T-cell (primary cell): Measurements from ENCODE around the gene ADGRF3. TPM values are rescaled to one million over a fixed set of nuclear protein-coding genes. Genes with fewer than 3 reads are reported as not detected.

Source experiments
- ATAC-seq, 4 experiments: fragments of 200-7000 bp in 3 of 4; fragments of 150-1000 bp in 1 of 4; cut with Tn5 transposase; replicated peaks in 1 of 4; 1 replicate in 3 of 4; 2 replicates in 1 of 4; pipeline ENCODE4 v1.10.0; 2021; ENCODE audit warnings: moderate library complexity in 3 of 4, mild to moderate bottlenecking in 2 of 4, moderate number of reproducible peaks in 1 of 4
- CTCF ChIA-PET, 2 donors: fragments of 300-600 bp; sonication (Branson Sonifier 250); formaldehyde crosslinking; loops; one replicate each; lab custom pipeline; 2022; ENCODE audit warnings: antibody characterized with exemption in 2 of 2; lab: Charles Lee
- POLR2A ChIA-PET, 2 donors: fragments of 300-600 bp; sonication (Branson Sonifier 250); formaldehyde crosslinking; loops; one replicate each; lab custom pipeline; 2022; ENCODE audit warnings: antibody characterized with exemption in 2 of 2; lab: Charles Lee
- DNase-seq, 35 experiments: peaks; one replicate each; pipeline versions ENCODE4 v3.0.0 to v3.0.0-alpha.2; 2013 to 2023
- H3K27ac ChIP-seq: one replicate; pipeline ENCODE4 v1.5.1; 2013; ENCODE audit warnings: low read length
- H3K27me3 ChIP-seq, 2 experiments: replicated peaks in 1 of 2; 1 replicate in 1 of 2; 2 replicates in 1 of 2; pipeline versions ENCODE4 v1.6.1 to v1.7.0; 2013; ENCODE audit warnings: low read length in 1 of 2, mixed read lengths in 1 of 2; ENCODE audit not compliant: control insufficient read depth in 2 of 2, insufficient read depth in 2 of 2; ENCODE audit errors: extremely low read depth in 1 of 2
- H3K36me3 ChIP-seq, 2 donors: 1 replicate in 1 of 2; 2 replicates in 1 of 2; pipeline versions ENCODE4 v1.6.1 to v1.7.0; 2013; ENCODE audit warnings: low read length in 1 of 2; ENCODE audit not compliant: control insufficient read depth in 2 of 2, insufficient read depth in 1 of 2; ENCODE audit errors: extremely low read depth in 1 of 2
- H3K4me1 ChIP-seq, 2 experiments: 1 replicate in 1 of 2; 2 replicates in 1 of 2; pipeline versions ENCODE4 v1.6.1 to v1.7.0; 2013; ENCODE audit warnings: low read length in 2 of 2, mixed read lengths in 1 of 2; ENCODE audit not compliant: insufficient read depth in 2 of 2, control insufficient read depth in 1 of 2; ENCODE audit errors: extremely low read depth in 1 of 2
- H3K4me3 ChIP-seq, 2 donors: 1 replicate in 1 of 2; 2 replicates in 1 of 2; pipeline versions ENCODE4 v1.5.1 to v1.7.0; 2013; ENCODE audit warnings: mild to moderate bottlenecking in 2 of 2, low read length in 1 of 2, moderate library complexity in 1 of 2; ENCODE audit not compliant: control insufficient read depth in 1 of 2; ENCODE audit errors: extremely low read depth in 1 of 2
- H3K9me3 ChIP-seq: 2 replicates; pipeline ENCODE4 v1.7.0; 2013
- H3K27ac Mint-ChIP-seq, 2 donors: one replicate each; pipeline ENCODE4 v1.8.0; 2020 to 2021; ENCODE audit warnings: mild to moderate bottlenecking in 2 of 2, mixed read lengths in 2 of 2
- H3K27me3 Mint-ChIP-seq, 2 donors: one replicate each; pipeline ENCODE4 v1.8.0; 2021 to 2022; ENCODE audit warnings: mixed read lengths in 2 of 2
- H3K36me3 Mint-ChIP-seq: one replicate; pipeline ENCODE4 v1.8.0; 2021; ENCODE audit warnings: mixed read lengths
- H3K4me1 Mint-ChIP-seq, 3 donors: one replicate each; pipeline ENCODE4 v1.8.0; 2020 to 2022; ENCODE audit warnings: mixed read lengths in 3 of 3, mild to moderate bottlenecking in 1 of 3
- H3K4me3 Mint-ChIP-seq, 3 donors: one replicate each; pipeline ENCODE4 v1.8.0; 2020 to 2022; ENCODE audit warnings: mild to moderate bottlenecking in 3 of 3, mixed read lengths in 3 of 3, moderate library complexity in 3 of 3
- H3K9me3 Mint-ChIP-seq, 3 donors: one replicate each; pipeline ENCODE4 v1.8.0; 2020 to 2022; ENCODE audit warnings: mixed read lengths in 3 of 3
- WGBS: methylation state at CpG from one replicate; pipeline ENCODE4 v1.1.5; 2013; ENCODE audit warnings: missing lambda C conversion rate; ENCODE audit not compliant: insufficient coverage; 5-methylcytosine and 5-hydroxymethylcytosine counted together
- total RNA-seq, 35 experiments: library from RNA in 6 of 35; stranded (reverse) in 6 of 35; fragments of 120-200 nt in 1 of 35; gene quantifications; one replicate each; pipeline versions ENCODE4 v1.2.1 to v1.2.4 and lab custom pipeline; 2013 to 2026

ADGRF3 gene
- total RNA-seq, 5 donors from 2014 or later (not counting 1 experiment from before 2014, with no cell fraction given): 1.3 to 3.4 (median 2.1) TPM

DNA sequence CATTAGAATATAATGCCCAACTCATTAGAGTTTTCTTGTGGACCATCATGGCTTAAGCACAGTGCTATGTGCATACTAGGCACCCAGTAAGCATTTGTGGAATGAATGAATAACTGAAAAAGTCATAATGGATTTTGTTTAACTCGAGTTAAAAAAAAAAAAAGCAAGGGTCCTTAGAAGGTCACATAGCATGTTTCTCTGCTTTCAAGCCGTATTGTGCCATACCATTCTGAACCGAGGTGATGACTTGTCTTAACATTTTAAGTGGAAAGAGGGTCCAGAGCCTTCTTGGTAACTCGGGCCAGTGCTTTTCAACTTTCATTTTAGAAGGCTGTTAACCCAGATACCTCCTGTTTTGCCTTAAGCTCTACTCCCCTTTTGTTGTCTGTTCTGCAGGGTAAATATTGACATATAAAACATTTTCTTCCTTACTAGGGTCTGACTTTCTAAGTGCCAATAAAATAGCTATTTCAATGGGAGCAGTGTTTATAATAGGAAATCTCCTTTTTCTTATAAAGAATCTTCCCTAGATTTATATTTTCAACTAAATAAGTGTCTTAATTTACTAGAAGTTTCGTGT lies 787 bp upstream of the ADGRF3 start:
- Mint-ChIP-seq H3K36me3 (peaks cover 3% of the 10 kb centered on the region), H3K27ac (peak overlapping the region; percentile 97), H3K27me3 (no peaks in the 10 kb centered on the region), H3K4me3 (peak overlapping the region; percentile 97 to 99 (median 98)), H3K9me3 (no peaks in the 10 kb centered on the region), H3K4me1 (peaks cover 50 to 59% (median 55%) of the 10 kb centered on the region in 3 donors)
- ATAC-seq (no peak), DNase-seq (peak in 1 of 35 experiments; percentile 20)
- Histone ChIP-seq H3K27ac (peak overlapping the region; percentile 82), H3K27me3 (no peaks in the 10 kb centered on the region), H3K36me3 (peaks cover 0 to 2% of the 10 kb centered on the region in 2 donors), H3K4me1 (peaks cover 17% of the 10 kb centered on the region in 2 experiments), H3K9me3 (no peaks in the 10 kb centered on the region), H3K4me3 (peak overlapping the region; percentile 84 to 91)
- WGBS: 3% methylated on average over 3 of the region's 5 CpGs
- CTCF ChIA-PET: interaction anchor here in 1 of 2 donors (0.7 to 0.8 kb wide), 2 partner anchors 17 to 103 kb away, joined by 3 read pairs; partner anchors contain the start of genes HADHA and HADHB
- POLR2A ChIA-PET: interaction anchor here (0.6 to 1.0 kb wide), 6 partner anchors 7 to 1665 kb away, joined by 3 read pairs; partner anchors contain the start of genes CAD (in 1 of the 2) and KIF3C (in 1 of the 2)

DNA sequence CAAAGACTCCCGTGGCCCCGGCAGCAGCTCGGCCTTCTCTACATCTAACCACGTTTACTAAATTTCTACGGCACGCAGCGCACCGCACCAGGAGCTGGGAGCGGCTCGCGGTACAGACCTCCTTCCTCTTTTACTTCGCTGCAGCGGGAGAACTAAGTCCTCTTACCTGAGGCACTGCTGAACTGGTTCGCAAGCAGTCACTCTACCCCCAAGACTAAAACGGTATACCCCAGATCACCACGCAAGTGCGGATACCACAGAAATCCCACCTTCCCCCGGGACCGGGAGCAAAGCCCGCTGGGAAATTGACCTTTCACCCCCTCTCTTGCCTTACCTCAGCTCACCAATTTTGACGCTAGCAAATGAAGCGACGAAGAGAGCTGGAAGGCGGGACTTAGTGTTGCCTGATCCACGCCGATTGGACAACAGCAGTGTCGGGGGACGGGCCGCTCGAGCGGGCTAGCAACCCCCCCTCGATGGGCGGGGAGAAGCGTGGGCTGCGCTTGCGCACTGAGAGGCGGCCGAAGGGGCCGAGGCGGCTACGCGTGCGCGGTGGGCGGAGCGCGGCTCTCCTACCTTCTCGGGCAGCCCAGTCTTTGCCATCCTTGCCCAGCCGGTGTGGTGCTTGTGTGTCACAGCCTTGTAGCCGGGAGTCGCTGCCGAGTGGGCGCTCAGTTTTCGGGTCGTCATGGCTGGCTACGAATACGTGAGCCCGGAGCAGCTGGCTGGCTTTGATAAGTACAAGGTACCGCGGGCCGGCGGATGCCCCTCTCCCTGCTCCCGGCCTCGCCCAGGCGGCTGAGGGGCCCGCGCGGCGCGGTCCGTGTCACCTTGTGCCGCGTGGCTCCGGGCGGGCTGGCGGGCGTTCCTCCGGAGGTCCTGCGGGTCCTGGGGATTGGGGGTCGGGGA lies 790 bp downstream of the ADGRF3 start, which contains the start of gene SELENOI:
TSS of gene SELENOI (plus strand) at position 599 of the 909 bp plus-strand sequence. CDS start at position 689, 90 bp downstream.
- peaks cover 17% of the 10 kb centered on the region in 2 experiments for H3K4me1 ChIP-seq
- ChIA-PET CTCF (interaction anchor here in 1 of 2 donors (0.5 to 1.0 kb wide), 5 partner anchors 11 to 1149 kb away, joined by 3 to 4 read pairs (median 3); partner anchors contain the start of genes ASXL2 and KIF3C), POLR2A (interaction anchor here (0.5 to 1.1 kb wide), 7 partner anchors 9 to 480 kb away, joined by 3 to 8 read pairs (median 3); partner anchors contain the start of genes CENPA (in 1 of the 2), HADHA (in 1 of the 2), HADHB (in 1 of the 2) and KIF3C (in 1 of the 2))
- no peaks in the 10 kb centered on the region for H3K27me3 ChIP-seq
- Mint-ChIP-seq H3K4me3 (peak within 1 kb of the TSS; percentile 97 to 99 (median 98)), H3K4me1 (peaks cover 40 to 46% (median 45%) of the 10 kb centered on the region in 3 donors), H3K36me3 (peaks cover 3% of the 10 kb centered on the region), H3K9me3 (no peaks in the 10 kb centered on the region), H3K27me3 (no peaks in the 10 kb centered on the region), H3K27ac (peak within 1 kb of the TSS; percentile 98 to 99)
- H3K36me3 ChIP-seq: no peaks in the 10 kb centered on the region
- peak within 1 kb of the TSS; percentile 84 to 91 for H3K4me3 ChIP-seq
- H3K27ac ChIP-seq: peak within 1 kb of the TSS; percentile 90
- under 1% methylated on average over 70 of the region's 80 CpGs for WGBS
- DNase-seq (peak; percentile 96 to 100 (median 99)), ATAC-seq (peak; percentile 93 to 98 (median 96))
- H3K9me3 ChIP-seq: no peaks in the 10 kb centered on the region

DNA sequence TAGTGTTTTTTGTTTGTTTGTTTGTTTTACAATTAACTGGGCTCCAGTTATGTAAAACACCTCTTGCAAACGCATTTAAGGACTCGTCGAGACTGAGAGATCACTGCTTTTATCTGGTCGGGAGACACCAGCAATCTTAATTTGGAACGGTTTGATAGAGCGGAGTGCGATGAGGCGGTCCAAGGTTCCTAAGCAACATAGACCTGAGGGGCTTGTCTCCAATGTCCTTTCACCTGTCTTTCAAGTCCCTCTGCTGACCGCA lies 1.4 kb downstream of the ADGRF3 start:
- H3K9me3 ChIP-seq: no peaks in the 10 kb centered on the region
- Mint-ChIP-seq H3K27me3 (no peaks in the 10 kb centered on the region), H3K36me3 (no peaks in the 10 kb centered on the region), H3K4me1 (peaks cover 39 to 42% (median 42%) of the 10 kb centered on the region in 3 donors), H3K4me3 (peak overlapping the region; percentile 97 to 99 (median 98)), H3K9me3 (no peaks in the 10 kb centered on the region), H3K27ac (peak overlapping the region; percentile 98 to 99)
- ATAC-seq (peak in 2 of 4 experiments; percentile 0), DNase-seq (no peak)
- H3K4me1 ChIP-seq: peaks cover 17% of the 10 kb centered on the region in 2 experiments
- ChIA-PET POLR2A (interaction anchor here in 1 of 2 donors (0.5 to 1.1 kb wide), 4 partner anchors 10 to 479 kb away, joined by 3 to 8 read pairs (median 4); partner anchors contain the start of genes HADHA, HADHB and KIF3C), CTCF (interaction anchor here in 1 of 2 donors (0.5 to 1.0 kb wide), 5 partner anchors 10 to 1148 kb away, joined by 3 to 4 read pairs (median 3); partner anchors contain the start of genes ASXL2 and KIF3C)
- peak overlapping the region; percentile 84 to 91 for H3K4me3 ChIP-seq
- H3K27ac ChIP-seq: peak overlapping the region; percentile 90
- no peaks in the 10 kb centered on the region for H3K27me3 ChIP-seq
- WGBS: 0% methylated on average over 8 of the region's 9 CpGs
- no peaks in the 10 kb centered on the region for H3K36me3 ChIP-seq

DNA sequence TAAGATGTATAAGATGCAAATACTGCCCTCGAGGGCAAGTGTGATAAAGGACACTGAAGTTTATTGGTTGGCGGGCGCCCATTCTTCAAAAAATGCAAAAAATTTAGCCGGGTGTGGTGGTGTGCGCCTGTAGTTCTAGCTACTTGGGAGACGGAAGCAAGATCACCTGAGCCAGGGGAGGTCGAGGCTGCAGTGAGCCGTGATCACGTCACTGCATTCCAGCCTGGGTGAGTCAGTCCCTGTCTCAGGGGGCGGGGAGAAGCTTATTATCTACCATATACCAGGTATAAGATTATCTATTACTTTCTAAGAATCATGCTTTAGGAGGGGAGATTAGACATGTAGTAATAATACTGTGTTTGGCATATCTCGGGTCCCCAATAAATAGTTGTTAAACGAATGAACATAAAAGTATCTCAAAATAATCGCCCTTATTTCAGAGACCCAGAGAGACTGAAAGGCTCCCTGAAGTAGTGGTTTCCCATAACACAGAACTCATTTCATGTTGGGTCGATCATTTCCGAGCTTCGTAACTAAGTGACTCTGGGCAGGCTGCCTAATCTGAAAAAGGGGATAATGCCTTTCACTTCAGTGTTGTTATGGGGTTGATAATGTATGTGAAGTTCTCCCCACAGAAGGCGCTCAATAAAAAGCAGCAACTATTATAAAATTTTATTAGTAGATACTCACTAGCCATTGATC lies 1.9 kb downstream of the ADGRF3 start:
- H3K36me3 ChIP-seq: no peaks in the 10 kb centered on the region
- peak overlapping the region; percentile 97 to 99 (median 98) for H3K4me3 Mint-ChIP-seq
- H3K27ac Mint-ChIP-seq: peak overlapping the region; percentile 98 to 99
- H3K4me3 ChIP-seq: peak overlapping the region; percentile 84 to 91
- DNase-seq (peak in 2 of 35 experiments; percentile 6 to 21), ATAC-seq (no peak)
- no peaks in the 10 kb centered on the region for H3K27me3 ChIP-seq
- no peaks in the 10 kb centered on the region for H3K27me3 Mint-ChIP-seq
- H3K9me3 ChIP-seq: no peaks in the 10 kb centered on the region
- H3K4me1 ChIP-seq: peaks cover 17% of the 10 kb centered on the region in 2 experiments
- no CpG with 5 or more reads among the region's 17 CpGs for WGBS
- ChIA-PET CTCF (interaction anchor here in 1 of 2 donors (0.6 kb wide), 1 partner anchor 362 kb away, joined by 3 read pairs; the partner anchor contains the start of gene KIF3C), POLR2A (interaction anchor here in 1 of 2 donors (0.7 kb wide), 1 partner anchor 11 kb away, joined by 3 read pairs; no protein-coding TSS in a partner anchor)
- no peaks in the 10 kb centered on the region for H3K9me3 Mint-ChIP-seq
- no peaks in the 10 kb centered on the region for H3K36me3 Mint-ChIP-seq
- H3K4me1 Mint-ChIP-seq: peaks cover 38 to 42% (median 42%) of the 10 kb centered on the region in 3 donors
- H3K27ac ChIP-seq: peak overlapping the region; percentile 90

DNA sequence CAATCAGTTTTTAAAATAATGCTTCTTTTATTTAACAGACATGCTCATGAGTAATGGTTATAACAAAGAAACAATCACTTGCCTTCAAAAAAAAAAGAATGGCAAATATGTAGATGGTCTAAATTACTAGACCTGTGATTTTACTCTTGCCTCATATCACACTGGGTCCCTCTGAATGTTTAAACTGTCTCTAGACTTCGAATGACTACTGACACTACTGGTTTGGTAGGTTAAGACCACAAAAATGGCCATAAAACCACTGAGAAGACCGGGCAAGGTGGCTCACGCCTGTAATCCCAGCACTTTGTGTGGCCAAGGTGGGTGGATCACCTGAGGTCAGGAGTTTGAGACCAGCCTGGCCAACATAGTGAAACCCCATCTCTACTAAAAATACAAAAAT lies 5.8 kb downstream of the ADGRF3 start:
- no CpG with 5 or more reads among the region's 3 CpGs for WGBS
- ChIA-PET POLR2A (no interaction called here), CTCF (no interaction called here)
- Histone ChIP-seq H3K36me3 (no peaks in the 10 kb centered on the region), H3K27ac (no peak overlapping the region), H3K4me3 (no peak overlapping the region), H3K9me3 (no peaks in the 10 kb centered on the region), H3K27me3 (no peaks in the 10 kb centered on the region), H3K4me1 (peaks cover 6 to 12% of the 10 kb centered on the region in 2 experiments)
- no peaks in the 10 kb centered on the region for H3K9me3 Mint-ChIP-seq
- no peaks in the 10 kb centered on the region for H3K36me3 Mint-ChIP-seq
- no peak overlapping the region for H3K27ac Mint-ChIP-seq
- no peaks in the 10 kb centered on the region for H3K27me3 Mint-ChIP-seq
- DNase-seq: no peak
- no peak overlapping the region for H3K4me3 Mint-ChIP-seq
- ATAC-seq: no peak
- peaks cover 15 to 19% (median 19%) of the 10 kb centered on the region in 3 donors for H3K4me1 Mint-ChIP-seq
